ENCODE data around the gene RIPK4.
"Not testable (repeated sequence)": the region's sequence is repeated elsewhere in the genome, so short reads cannot be mapped to it uniquely, and the experiment has no call there.

Gene RIPK4

GRCh38 chr21:41796476-41797080 is 29.7 kb upstream of the RIPK4 start:
- no peak for FAIRE-seq
- DNase-seq (ENCODE audit: extremely low spot score, insufficient read length, low read depth), result no peak

DNA sequence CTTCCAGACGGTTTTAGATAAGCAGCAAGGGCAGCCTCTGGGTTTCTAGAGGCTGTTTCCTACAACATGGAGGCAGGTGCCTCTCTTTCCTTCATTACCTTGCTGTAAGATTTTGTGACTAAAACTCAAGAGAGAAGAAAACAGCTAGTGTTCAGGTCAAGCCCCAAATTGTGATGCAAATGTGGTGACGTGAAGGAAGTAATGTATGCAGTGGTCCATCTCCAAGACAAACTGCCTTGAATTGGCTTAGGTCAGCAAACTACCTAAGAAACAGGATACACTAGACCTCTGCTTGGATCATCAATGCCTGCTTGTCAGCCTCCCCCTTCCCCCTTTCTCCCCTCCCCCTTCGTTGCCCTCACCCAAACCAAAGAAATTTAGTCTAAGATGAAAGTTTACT is 28.9 kb upstream of the RIPK4 start:
- DNase-seq (ENCODE audit: extremely low spot score, insufficient read length, low read depth) (no peak), FAIRE-seq (no peak)

DNA sequence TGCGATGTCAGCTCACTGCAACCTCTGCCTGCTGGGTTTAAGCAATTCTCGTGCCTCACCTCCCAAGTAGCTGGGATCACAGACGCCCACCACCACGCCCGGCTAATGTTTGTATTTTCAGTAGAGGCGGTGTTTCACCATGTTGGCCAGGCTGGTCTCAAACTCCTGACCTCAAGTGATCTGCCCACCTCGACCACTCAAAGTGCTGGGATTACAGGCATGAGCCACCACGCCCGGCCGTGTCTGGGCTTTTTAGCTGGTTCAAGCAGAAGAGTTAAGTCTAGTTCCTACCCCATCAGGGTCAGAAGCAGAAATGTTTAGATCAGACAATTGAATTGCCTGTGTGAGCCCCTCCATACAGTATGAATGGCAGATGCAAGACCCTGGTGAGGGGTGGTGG is 27.7 kb upstream of the RIPK4 start:
- FAIRE-seq (no peak), DNase-seq (ENCODE audit: extremely low spot score, insufficient read length, low read depth) (no peak)

- DNase-seq (ENCODE audit: extremely low spot score, insufficient read length, low read depth) (no peak), FAIRE-seq (no peak)
Observed at GRCh38 chr21:41792711-41793110, 25.9 kb upstream of the RIPK4 start.

DNA sequence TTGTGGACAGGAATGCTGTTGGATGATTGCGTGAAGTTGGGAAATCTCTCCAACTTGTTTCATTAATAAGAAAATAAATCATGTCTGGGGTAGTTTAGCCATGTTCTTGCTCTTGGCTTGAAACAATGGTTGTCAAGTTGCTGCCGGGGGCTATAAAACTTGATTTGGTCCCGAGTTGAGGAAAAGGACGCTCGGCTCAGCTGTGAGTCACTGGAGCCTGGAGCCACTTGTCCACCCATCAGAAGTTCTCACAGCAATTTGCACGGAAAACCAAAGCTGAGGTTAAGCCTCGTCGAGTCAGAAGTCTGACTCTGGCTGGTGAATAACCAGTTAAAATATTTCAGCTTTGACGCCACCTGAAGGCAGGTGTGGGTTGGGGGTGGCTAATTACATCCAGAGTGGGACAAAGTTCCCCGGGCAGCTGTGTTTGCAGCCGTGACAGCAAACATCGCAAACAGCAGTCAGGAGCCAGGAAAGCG is 19.7 kb upstream of the RIPK4 start:
- DNase-seq (ENCODE audit: extremely low spot score, insufficient read length, low read depth) (no peak), FAIRE-seq (no peak)

DNA sequence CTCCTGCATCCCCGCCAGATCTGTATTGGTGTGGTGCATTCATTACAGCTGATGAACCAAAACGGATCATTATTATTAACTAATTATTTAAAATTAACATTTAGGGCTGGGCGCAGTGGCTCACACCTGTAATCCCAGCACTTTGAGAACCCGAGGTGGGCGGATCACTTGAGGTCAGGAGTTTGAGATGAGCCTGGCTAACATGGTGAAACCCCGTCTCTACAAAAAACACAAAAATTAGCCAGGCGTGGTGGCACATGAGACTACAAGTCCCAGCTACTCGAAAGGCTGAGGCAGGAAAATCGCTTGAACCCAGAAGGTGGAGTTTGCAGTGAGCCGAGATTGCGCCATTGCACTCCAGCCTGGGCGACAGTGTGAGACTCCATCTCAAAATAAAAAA is 18.4 kb upstream of the RIPK4 start:
- not testable (repeated sequence) for DNase-seq (ENCODE audit: extremely low spot score, insufficient read length, low read depth); FAIRE-seq

DNA sequence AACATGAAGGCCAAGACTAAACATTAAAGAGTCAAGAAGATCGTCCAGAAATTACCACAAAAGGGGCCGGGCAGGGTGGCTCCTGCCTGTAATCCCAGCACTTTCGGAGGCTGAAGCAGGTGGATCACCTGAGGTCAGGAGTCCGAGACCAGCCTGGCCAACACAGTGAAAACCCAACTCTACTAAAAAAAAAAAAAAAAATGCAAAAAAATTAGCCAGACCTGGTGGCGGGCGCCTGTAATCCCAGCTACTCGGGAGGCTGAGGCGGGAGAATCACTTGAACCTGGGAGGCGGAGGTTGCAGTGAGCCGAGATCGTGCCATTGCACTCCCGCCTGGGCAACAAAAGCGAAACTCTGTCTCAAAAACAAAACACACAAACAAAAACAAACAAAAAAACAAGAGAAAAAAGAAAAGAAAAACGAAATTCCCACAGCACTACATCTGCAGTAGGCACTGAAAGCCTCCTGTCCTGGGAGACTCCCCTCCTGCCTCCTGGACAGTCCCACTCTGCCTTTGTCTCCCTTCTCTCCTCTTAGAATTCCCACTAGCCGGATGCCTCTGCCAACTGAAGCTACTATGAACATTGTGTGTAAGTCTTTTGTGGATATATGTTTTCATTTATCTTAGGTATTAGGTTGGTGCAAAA is 17.7 kb upstream of the RIPK4 start:
- DNase-seq (ENCODE audit: extremely low spot score, insufficient read length, low read depth), result no peak
- no peak for FAIRE-seq

GRCh38 chr21:41783476-41784180 is 16.8 kb upstream of the RIPK4 start:
- FAIRE-seq, result no peak
- no peak for DNase-seq (ENCODE audit: extremely low spot score, insufficient read length, low read depth)

DNA sequence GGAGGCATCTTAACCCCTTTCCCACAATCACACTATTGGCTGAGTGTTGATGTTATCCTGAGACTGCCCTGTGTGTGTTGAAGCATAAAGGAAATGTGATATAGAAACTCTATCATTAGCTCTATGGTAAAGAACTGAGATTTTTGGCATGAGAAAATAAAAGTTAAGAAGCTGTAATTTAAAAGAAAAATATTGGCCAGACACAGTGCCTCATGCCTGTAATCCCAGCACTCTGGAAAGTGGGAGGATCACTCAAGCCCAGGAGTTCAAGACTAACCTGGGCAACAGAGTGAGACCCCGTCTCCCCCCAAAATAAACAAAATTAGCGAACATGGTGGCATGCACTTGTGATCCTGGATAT is 14.2 kb upstream of the RIPK4 start:
- DNase-seq (ENCODE audit: extremely low spot score, insufficient read length, low read depth) (no peak), FAIRE-seq (no peak)

DNA sequence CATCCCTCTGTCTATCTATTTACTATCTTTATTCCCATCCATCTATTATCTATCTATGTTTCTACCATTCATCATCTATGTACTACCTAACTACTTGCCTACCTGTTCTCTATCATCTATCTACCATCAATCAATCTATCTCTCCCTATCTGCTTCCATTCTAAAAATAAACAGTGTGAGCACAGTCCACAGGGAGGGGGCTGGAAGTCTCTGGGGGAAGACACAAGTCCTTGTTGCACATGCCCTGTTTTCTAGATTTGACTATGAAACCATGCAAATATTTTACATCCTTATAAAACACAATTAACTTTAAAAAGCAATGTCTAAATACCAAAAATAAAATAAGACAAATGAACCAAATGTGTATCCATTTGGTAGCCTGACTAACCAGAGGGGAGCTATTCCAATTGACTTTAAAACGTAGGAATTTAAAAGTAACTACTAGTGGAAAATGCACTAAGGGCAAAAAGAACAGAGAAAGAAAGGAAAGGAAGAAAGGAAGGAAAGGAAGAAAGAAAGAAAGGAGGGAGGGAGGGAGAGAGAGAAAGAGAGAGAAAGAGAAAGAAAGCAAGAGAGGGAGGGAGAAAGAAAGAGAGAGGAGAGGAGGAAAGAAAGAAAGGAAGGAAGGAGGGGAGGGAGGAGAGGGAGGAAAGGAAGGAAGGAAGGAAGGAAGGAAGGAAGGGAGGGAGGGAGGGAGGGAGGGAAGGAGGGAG is 13.6 kb upstream of the RIPK4 start:
- DNase-seq (ENCODE audit: extremely low spot score, insufficient read length, low read depth) (no peak), FAIRE-seq (no peak)

GRCh38 chr21:41779659-41780058 is 12.8 kb upstream of the RIPK4 start:
- FAIRE-seq (no peak), DNase-seq (ENCODE audit: extremely low spot score, insufficient read length, low read depth) (no peak)

DNA sequence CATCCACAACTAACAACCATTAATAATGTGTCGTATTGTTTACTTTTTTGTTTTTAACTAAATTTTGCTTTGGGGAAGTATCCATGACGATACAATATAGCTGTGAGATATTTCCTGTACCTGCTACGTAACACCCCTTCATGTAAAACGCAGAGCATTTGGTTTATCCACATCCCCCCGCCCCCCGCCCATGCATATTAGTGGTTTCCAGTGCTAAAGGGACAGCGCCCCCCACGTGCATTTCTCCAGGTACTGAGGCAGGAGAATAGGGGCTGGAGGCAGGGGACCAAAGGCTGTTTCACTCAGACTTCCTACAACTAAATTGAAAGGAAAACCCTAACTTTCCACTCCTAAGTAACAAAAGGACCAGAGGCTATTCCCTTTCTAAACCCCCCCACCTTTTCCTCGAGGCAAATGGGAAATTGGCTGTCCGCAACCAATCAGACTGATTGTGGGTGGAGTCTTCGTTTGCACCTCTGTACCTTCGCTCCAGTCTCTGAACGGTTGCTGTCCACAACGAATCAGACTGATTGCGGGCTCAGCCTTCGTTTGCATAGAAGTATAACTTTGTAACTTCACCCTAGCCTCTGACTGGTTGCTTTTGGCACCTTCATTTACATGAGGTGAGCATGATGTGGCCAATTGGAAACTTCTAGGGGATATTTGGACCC is 12.2 kb upstream of the RIPK4 start:
- DNase-seq (ENCODE audit: extremely low spot score, insufficient read length, low read depth) (no peak), FAIRE-seq (no peak)

GRCh38 chr21:41777951-41778815 is 11.3 kb upstream of the RIPK4 start:
- DNase-seq (ENCODE audit: extremely low spot score, insufficient read length, low read depth) (no peak), FAIRE-seq (no peak)

GRCh38 chr21:41776778-41777177 is 9.9 kb upstream of the RIPK4 start:
- FAIRE-seq, result no peak

DNA sequence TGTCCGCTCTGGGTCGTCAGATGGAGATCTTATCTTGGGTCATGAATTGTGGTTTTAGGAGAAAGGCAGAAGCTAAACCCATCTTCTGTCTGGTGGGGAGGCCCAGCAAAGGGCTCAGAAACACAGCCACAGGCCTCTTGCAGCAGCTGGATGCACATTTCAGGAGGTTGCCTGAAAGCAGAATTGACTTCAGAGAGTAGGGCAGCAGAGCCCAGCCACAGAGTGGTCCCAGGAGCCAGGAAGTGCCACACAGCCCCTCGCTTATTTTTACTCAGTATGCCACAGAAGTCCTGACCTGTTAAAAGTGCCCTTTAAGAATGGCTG is 8.3 kb upstream of the RIPK4 start:
- DNase-seq (ENCODE audit: extremely low spot score, insufficient read length, low read depth) (no peak), FAIRE-seq (no peak)

More at GRCh38 chr21:41776778-41777177, 9.9 kb upstream of the RIPK4 start:
- no peak for DNase-seq (ENCODE audit: extremely low spot score, insufficient read length, low read depth)

GRCh38 chr21:41774467-41775148 is 7.8 kb upstream of the RIPK4 start:
- FAIRE-seq, result no peak
- DNase-seq (ENCODE audit: extremely low spot score, insufficient read length, low read depth), result no peak

GRCh38 chr21:41772351-41773080 is 5.7 kb upstream of the RIPK4 start:
- DNase-seq (ENCODE audit: extremely low spot score, insufficient read length, low read depth) (no peak), FAIRE-seq (no peak)

- DNase-seq (ENCODE audit: extremely low spot score, insufficient read length, low read depth) (no peak), FAIRE-seq (no peak)
Observed at GRCh38 chr21:41771625-41771945, 4.7 kb upstream of the RIPK4 start.

Data from GM18507 (cell line).